ENCODE measurements around the gene GLS.
"Not testable (repeated sequence)": the region's sequence is repeated elsewhere in the genome, so short reads cannot be mapped to it uniquely, and the experiment has no call there.

GLS gene

DNA sequence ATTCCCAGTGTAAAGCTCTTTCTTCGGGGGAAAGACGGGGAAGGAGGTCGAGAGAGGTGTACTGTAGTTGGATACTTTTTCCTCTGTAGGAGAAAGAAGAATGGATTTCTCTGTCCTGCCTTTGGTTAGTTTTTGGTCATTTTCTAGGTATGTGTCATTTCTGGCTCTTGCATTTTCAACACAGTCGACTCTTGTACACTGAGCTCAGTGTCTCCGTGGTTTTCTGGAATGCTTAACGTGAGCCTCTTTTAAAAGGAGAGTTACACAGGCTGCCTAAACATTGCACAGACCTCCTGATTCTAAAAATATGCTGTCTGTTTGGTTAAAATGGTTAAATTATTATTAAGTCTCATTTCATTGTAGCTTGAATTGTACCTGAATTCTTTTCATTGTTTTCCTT is 21.8 kb upstream of the GLS start:
- DNase-seq, result no peak

DNA sequence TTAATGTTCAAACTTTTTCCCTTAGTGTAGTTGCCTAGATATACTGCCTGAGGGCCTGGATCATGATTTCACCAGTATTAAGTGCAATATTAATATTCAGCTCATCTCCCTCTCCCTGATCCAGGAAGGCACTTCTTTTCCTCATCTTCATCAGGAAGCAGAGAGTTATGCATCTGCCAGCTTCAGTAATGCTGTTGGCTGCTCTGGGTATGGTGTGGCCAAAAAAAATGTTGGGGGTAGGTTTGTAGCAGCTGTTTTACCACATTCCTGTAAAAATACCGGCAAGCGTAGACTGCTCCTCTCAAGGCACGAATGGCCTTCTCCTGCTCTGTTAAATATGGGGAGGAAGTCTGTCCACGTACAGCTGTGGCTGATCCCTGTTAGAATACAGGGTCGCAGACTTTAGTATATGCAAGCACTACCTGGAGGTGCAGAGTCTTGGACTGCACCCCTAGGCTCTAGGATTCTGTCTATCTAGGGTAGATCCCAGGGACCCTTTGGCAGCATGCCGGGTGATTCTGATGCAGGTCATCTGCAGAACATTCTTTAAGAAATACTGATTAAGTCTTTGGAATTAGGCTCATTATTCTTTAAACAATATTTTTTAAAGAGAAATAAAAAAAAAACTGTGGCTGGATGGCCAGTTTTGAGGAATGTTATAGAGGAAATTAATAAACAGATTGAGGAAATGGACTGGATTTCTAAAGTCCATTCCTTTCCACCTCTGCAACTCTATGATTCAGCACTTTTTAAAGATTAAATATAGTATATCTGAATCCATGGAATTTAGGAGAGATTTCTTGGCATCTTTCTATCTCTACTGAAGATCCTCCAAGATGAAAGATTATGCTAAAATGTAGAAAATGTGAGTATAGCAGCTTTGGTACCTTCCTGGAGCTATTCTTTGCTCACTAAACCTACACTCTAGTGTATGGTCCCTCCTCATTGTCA is 21.0 kb upstream of the GLS start:
- DNase-seq, result no peak

DNA sequence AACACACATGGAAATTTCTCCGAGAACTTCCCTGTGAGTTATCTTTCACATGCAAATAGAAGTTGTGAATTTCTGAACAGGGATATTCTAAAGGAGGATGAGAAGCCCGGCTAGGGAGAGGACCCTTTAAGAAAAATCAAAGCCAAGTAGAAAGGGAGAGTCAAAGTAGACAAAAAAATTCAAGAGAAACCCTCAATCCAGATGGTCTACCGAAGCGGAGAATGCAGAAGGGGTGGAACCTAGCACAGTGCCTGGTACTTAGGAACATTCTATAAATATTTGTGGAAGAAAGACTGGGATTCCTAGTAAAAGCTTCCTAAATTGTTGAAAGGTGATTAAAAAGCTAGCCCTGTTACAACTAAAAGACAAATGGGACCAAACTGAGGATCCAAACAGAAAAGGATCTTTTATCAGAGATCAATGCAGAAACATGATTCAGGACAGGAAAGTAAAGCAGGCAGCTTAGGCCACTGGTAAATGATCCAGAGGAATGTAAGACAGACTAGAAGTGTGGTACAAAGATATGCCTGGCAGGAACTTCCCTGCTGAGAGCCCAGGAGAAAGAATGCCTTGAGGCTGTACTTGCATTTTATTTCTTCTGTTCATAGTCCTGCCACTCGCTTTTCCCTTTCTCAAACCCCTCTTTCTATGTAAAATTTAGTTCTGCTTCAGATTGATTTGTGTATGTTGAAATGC is 19.5 kb upstream of the GLS start:
- no peak for DNase-seq

DNA sequence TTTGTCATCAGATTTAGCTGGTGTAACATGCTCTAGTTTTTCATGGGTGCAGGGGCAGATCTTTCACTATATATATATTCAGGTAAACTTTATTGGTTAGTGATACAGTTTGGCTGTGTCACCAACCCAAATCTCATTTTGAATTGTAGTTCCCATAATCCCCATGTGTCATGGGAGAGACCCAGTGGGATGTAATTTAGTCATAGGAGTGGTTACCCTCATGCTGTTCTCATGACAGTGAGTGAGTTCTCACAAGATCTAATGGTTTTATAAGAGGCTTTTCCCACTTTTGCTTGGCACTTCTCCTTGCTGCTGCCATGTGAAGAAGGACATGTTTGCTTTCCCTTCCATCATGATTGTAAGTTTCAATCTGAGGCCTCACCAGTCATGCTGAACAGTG is 18.5 kb upstream of the GLS start:
- not testable (repeated sequence) for DNase-seq

DNA sequence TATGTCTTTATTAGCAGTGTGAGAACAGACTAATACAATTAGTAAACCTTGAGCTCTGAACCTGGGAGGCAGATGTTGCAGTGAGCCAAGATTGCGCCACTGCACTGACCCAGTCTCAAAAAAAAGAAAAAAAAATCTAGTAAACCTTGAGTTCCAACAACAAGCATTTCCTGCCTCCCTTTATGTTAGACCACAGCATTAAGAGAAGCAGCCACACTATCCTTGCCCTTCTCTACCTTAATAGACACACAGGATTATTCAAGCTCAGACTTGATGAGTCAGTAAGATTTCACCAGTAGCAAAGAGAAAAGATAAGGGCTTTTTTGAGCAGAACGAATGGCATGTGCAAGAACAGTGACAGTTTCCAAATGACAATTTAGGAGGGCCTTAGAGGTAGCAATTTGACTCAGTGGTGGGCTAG is 18.0 kb upstream of the GLS start:
- no peak for DNase-seq

DNA sequence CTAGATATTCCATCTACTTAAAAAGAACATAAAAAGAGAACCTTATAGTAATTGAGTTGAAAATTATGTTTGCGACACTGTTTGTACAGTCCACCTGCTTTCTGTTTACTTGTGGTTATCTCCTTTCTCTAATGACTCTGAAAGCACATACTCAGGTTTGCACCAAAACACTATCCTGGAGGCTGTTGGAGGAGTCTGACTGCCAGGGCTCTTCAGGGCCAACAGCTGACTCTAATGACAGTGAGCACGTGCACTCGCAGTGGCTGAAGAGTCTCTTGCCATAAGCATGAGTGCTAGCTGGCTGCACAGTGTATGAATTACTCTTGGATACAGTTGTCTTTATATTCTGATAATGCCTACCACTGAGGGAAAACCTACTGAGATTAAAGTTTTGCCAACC is 16.7 kb upstream of the GLS start:
- peak; percentile 92 for DNase-seq

DNA sequence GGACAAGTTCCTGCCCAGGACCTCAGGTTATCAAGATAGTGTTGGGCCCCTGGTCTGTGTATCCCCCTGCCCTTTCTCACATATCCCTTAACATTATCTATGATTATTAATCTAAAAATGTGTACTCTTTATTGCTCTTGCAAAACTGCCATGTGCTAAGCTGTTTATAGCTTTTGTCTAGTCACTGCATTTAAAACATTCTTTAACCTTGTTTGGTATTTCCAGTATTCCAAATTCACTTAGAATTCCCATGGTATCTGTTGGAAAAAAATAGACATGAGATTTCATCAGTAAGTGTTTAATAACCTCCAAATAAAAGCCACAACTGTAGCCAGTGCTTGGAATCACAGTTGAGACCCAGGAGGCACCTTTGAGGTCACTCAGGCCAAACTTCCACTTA is 16.2 kb upstream of the GLS start:
- DNase-seq, result no peak

DNA sequence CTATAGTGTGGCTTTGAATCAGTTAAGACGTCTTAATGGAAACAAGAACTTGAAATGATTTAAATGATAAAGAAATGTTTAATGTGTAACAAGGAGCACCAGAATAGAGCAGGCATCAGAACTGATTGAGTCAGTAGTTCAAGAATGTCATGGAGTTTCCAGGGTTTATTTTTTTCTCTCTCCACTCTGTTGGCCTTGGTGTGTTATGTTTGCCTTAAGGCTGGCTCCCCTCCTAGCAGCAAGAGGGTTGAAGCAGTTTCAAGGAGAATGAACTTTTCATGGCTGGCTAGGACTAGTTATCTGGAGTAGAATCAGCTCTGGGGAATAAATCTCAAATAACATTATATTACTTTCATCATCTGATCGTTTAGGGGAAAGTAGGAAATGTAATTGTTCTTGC is 13.4 kb upstream of the GLS start:
- DNase-seq, result no peak

DNA sequence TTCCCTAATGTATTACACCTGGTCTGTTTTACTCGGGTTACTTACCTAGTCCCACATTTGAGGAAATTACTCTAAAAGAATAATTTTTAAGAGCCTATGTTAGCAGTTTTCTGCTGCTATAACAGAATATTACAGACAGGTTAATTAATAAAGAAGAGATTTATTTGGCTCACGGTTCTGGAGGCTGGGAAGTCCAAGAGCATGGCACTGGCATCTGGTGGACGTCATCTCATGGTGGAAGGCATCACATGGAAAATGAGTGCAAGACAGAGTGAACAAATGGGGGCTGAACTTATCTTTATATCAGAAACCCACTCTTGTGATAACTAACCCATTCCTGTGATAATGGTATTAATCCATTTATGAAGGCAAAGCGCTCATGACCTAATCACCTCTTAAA is 12.8 kb upstream of the GLS start:
- DNase-seq, result no peak

DNA sequence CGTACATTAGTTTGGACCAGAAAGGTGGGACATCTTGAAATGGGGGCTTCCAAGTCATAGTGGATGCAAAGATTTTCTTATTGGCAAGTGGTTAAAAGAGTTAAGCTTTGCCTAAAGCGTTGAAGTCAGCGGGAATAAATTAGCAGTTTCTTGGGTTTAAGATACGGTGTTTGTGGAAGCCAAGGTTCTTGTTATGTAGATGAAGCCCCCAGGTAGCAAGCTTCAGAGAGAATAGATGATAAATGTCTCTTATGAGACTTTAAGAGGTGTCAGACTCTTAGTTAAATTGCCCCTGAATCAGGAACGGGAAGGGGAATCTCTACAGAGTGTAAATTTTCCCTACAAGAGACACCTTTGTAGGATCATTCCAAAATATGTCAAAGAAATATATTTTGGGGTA is 10.9 kb upstream of the GLS start:
- DNase-seq, result no peak

DNA sequence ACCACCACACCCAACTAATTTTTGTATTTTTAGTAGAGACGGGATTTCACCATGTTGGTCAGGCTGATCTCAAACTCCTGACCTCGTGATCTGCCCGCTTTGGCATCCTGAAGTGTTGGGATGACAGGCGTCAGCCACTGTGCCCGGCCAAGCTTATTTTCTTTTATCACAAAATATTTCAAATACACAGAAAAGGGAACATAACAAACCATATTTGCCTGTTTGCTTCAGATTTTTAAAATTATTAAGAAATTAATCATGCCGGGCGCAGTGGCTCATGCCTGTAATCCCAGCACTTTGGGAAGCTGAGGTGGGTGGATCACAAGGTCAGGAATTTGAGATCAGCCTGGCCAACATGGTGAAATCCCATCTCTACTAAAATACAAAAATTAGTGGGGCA is 7.2 kb upstream of the GLS start:
- not testable (repeated sequence) for DNase-seq

DNA sequence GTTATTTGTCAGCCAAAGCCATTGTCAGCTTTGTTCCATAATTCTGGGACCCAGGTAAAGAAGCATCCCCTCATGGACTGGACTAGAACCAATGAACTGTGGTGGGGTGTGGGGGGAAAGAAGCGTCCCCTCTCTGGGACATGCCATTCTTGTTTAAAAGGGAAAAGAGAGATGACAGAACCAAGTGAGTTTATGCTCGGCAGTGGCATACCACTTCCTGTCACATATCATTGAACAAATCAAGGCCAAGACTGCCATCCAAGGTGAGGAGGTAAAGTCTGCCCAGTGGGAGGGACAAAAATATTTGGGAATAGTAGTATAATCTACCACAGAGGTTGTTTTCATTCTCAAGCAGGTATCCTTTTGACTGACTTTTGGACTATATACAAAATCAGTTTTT is 4.7 kb upstream of the GLS start:
- no peak for DNase-seq

DNA sequence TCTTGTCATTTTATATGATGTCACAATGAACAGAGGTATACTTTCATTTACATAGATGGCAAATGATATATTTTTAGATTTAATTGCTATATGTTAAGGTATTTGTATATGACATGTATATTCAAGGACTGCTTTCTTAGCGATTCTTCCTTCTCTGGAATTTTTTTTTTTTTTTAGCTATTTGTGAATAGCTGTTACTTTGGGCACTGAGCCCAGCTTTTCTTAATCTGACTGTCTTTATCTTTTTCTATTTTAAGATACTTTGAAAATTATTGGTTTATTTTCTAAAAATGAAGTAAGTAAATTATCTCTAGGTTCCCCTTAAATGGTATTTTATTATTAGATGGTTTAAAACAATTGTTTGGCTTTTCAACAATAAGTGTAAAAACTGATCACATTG is 4.0 kb upstream of the GLS start:
- DNase-seq, result no peak

DNA sequence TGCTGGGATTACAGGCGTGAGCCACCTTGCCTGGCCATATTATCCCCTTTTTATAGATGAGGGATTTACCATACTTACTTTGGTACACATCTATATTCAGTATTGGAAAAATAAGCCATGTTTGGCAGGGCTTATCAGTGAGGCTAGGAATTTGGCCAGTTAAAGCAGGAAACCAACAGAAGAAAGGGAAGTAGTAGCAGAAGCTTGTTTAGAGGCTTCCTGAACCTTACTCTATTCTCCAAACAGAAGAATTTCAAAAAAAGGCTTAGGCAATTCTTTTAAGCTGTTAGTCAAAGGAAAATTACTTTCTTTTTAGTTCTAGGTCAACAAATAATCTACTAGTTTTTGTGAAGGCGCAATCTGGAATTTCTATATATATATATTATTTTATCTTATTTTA is 3.2 kb upstream of the GLS start:
- DNase-seq, result no peak

DNA sequence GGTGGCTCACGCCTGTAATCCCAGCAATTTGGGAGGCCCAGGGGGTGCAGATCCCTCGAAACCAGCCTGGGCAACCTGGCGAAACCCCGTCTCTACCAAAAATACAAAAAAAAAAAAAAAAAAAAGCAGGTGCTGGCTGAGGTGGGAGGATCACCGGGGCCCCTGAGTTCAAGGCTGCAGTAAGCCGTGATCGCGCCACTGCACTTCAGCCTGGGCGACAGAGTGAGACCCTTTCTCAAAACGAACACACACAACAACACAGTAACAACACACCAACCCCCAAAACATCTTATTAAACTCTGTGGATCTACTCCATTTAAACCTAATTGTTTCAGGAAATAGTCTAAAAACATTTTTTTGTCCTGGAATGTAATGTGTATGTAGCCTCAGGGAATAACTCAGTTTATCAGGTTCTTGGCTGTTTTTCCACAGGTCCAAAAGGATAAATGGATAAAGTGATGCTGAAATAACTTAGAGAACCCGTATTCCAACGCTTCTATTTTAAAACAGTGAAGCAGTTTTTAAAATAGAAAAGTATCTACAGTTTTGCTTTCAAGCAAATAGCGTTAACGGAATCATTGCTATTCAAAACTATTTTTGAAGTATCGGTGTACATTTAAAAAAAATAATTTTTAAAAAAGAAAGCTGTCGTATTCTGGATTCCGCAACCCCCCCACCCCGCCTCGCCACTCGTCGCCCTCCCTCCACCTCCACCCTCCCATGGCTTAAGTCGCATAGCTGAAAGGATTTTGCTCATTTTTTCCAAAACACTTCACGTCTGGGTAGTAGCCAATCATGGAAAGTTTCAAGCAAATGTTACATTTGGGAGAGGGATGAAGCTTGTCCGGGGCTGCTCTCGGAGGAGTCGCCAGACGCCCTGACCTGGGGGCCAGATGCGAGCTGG is 895 bp upstream of the GLS start:
- DNase-seq, result no peak

DNA sequence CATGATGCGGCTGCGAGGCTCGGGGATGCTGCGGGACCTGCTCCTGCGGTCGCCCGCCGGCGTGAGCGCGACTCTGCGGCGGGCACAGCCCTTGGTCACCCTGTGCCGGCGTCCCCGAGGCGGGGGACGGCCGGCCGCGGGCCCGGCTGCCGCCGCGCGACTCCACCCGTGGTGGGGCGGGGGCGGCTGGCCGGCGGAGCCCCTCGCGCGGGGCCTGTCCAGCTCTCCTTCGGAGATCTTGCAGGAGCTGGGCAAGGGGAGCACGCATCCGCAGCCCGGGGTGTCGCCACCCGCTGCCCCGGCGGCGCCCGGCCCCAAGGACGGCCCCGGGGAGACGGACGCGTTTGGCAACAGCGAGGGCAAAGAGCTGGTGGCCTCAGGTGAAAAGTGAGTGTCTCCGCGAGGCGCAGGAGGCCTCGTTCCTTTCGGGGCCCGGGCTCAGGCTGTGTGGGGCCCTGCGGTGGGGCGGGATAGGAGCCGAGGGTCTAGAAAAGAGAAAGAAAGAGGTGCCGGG is 520 bp downstream of the GLS start:
- DNase-seq, result no peak

DNA sequence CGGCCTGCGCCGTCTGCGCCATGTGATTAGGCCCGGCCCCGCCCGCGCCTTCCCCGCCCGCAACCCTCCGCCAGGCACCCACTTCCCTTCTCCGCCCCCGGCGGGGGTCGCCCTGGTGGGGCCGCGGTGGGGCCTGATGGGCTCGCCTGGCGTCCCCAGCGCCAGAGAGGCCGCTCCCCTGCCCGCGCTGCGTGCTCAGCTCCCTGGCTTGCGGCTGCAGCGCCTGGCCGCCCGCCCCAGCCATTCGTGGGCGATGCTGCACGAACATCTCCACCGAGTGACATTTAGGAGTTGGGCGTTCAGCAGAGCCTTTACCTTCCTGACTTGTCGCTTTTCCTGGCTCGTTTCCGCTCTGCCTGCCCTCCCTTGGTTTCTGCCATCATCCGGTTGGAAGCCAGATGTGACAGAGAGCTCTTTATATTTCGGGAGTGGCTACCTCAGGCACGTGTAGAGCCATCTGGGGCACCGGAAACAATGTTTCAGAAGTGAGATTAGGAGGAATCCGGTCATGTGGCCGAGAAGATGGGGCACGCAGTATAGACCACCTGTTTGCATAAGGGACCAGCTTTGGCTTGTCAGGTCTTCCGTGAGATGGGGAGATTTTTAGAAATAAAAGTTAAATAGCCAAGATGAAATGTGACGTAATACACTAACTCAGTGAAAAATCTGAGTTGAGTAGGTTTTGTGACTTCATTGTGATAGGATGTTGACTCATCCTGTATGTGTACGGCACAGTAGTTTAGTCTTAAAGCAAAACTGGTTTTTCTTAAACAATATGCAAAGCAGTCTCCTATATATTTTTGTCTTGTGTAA is 1.2 kb downstream of the GLS start:
- peak; percentile 52 for DNase-seq

DNA sequence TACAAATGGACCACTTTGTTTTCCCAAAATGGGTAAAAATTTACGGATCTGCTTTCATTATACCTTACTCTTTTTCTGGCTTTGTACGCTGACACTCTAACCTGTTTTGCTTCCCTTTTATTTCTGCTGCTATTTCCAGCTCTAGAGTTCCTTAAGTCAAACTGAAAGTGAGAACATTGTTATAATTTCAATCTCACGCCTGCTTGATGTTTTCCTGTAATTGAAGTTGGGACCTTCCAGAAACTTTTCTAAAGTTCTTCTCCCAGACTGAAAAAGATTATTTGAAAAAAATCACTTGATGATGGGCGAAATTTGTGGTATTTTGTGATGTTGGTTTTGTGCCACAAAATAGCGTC is 1.8 kb downstream of the GLS start:
- DNase-seq, result no peak

DNA sequence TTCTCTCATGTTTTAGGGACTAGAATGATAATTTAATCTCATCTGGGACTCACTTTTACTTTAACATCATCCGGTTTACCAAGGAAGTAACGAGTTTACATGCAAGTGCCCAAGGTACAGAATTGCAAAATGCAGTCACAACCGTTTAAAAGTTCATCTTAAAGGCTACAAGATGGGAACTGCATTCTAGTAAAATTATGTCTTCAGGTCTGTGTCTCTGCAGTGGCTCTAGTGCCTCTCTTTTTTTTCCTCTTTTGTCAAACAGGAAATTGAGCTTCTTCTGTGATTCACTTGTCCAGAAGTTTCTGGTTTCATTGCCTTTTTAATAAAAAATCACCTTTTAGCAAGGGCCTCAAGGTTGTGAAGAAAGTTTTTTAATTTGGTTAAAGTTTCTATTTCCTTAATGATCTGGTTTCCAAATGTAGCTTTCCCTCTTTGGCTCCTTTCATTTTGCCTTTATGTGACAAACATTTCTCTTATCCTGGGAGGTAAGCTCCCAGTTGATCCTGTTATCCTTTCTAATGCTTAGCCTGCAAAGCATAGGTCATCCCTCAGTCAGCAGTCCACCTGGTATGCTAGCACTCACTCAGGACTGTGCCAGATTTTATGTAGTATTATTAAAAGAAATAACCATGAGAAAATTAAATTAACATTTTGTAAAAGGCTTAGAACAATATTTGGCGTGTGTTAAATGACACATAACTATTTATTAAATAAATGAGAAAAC is 2.4 kb downstream of the GLS start:
- no peak for DNase-seq

DNA sequence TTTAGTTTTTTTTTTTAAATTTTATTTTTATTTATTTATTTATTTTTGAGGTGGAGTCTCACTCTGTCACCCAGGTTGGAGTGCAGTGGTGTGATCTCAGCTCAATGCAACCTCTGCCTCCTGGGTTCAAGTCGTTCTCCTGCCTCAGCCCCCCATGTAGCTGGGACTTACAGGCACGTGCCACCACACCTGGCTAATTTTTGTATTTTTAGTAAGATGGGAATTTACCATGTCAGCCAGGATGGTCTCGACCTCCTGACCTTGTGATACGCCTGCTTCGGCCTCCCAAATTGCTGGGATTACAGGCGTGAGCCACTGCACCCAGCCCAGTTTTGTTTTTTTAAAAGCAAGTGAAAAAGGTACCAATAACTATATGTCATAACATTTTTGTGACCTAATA is 5.2 kb downstream of the GLS start:
- not testable (repeated sequence) for DNase-seq

DNA sequence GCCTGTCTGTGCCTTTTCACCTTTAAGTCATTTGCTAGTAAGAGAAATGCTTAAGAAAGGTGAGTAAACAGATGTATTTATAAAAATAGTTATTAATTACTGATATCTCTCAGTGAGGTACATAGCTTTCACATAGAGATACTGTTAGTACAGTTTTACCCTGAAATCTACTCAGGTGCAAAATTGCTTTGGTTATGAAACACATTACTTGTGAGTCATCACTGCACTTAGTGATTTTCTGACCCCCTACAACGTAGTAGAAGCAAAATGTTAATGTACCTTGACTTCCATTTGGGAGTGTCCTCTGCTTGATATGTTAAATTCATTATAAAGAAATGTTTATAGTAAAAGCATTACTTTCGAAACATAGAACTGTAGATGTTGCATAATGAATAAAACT is 6.5 kb downstream of the GLS start:
- no peak for DNase-seq

DNA sequence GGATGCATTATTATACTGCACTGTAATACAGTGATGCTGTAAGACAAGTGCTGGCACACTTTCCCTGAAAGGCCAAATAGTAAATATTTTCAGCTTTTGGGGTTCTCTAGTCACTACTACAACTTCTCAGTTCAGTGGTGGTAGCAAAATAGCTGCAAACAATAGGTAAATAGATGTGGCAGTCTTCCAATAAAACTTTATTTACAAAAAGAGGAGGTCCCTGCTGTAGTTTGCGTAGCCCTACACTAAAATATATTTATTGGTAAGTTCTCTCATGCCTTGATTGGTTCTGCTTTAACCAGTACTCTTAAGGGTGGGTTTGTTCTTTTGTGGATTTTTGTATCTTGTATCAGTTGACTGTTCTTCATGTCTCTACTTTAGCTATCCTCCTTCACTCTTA is 7.8 kb downstream of the GLS start:
- no peak for DNase-seq

Data from NCI-H774 (cell line).